Epithelial cell of esophagus (primary cell): ENCODE results near the gene LY86.

Experiments
- DNase-seq: peaks from one replicate; pipeline ENCODE4 v3.0.0; 2010; ENCODE audit warnings: low read depth
- H3K4me3 ChIP-seq: 2 replicates; pipeline ENCODE4 v1.5.1; 2011; ENCODE audit warnings: mild to moderate bottlenecking, low read length, control low read depth
- CTCF ChIP-seq: IDR thresholded peaks from 2 replicates; pipeline ENCODE4 v1.5.1; 2011; ENCODE audit warnings: low read depth, mild to moderate bottlenecking, low read length, control low read depth, inconsistent platforms; ENCODE audit not compliant: insufficient read depth; ENCODE audit errors: missing control alignments

The LY86 gene

GRCh38 chr6:6583836-6584235 is 4.7 kb upstream of the LY86 start:
- no peak for TF ChIP-seq CTCF
- DNase-seq = no peak
- no peak overlapping the region for H3K4me3 ChIP-seq

DNA sequence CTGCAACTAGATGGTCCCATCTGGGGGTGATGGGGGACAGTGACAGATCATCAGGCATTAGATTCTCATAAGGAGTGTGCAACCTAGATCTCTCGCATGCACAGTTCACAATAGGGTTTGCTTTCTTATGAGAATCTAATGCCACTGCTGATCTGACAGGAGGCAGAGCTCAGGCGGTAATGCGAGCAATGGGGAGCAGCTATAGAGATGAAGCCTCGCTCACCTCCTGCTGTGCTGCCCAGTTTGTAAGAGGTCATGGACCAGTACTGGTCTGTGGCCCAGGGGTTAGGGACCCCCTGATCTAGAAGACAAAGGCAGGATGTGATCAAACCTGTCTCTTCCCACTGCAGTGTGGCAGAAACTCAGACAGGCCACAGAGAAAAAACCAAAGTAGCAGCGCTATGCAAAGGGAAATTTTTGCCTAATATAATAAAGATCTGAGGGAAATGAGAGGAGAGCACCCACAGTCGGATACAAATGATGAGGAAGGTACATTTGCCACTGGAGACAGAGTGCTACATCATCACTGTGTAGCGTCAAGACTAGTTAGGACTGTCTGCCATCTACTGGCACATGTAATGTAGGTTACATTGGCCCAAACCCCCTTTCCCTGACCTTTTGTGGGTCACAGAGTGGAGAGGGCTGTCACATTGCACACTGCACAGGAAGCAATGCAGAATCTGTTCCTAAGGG is 4.1 kb upstream of the LY86 start:
- DNase-seq = no peak
- no peak overlapping the region for H3K4me3 ChIP-seq
- peak; percentile 8 for TF ChIP-seq CTCF

DNA sequence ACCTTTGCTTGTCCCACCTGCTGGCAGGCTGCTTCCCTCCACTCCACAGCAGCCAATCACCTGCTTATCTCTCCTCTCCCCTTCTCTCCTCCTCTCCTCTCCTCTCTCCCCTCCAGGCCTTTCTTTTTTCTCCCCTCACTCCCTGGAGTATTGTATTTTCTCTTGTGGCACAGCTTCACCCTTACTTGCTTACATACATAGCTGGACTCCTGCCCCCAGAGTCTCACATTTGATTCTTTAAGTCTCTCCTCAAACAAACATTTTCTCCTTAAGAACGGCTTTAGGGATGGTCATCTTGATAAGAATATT is 3.6 kb upstream of the LY86 start:
- H3K4me3 ChIP-seq = no peak overlapping the region
- no peak for DNase-seq
- no peak for TF ChIP-seq CTCF

DNA sequence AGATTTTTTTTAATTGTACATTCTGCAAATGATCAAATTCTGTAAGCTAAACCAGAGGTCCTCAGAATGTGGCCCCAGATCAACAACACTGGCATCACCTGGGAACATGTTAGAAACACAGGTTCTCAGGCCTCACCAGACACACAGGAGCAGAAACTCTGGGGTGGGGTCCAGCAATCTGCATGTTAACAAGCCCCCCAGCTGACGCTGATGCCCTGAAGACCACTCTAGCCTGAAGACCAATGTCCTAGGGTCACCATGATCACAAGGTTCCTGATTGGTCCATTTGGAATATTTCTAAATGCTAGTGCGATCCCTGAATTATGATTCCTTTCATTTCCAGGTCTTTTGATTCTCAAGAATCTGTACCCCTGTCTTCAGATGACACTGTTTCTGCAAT is 2.4 kb upstream of the LY86 start:
- no peak for DNase-seq
- H3K4me3 ChIP-seq = no peak overlapping the region
- no peak for TF ChIP-seq CTCF

DNA sequence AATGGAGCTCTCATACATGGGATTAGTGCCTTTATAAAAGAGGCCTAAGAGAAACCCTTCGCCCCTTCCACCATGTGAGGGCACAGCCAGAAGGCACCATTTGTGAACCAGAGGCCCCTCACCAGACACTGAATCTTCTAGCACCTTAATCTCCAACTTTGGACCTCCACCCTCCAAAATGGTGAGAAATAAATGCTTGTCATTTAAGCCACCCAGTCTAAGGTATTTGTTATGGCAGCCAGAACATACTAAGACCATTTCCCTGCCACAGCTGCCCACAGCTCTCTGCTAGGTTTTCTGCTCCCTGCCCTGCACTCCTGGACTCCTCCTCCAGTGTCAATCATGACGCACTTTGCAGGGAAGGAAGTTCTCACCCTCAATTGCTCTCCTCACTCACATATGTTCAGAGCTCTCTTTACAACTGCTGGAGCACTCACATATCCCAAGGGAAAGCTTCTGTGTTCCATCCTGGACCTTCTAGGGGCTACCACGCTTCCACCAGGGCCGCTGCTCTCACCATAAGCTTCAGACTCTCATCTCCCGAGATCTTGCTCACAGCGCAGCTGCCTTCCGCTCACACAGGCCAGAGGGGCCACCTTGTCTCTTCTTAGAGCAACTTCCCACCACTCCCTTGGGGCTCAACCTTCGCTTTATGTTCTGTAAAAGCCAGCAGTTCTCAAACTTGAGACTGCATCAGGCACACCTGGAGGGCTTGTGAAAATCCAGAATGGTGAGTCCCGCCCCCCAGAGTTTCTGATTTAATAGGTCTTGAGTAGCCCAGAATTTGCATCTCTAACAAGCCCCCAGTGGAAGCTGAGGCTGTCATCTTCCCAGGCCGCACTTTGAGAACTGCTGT is 1.6 kb upstream of the LY86 start:
- H3K4me3 ChIP-seq = no peak overlapping the region
- DNase-seq = no peak
- no peak for TF ChIP-seq CTCF

GRCh38 chr6:6587696-6588063 is 840 bp upstream of the LY86 start:
- no peak overlapping the region for H3K4me3 ChIP-seq
- DNase-seq = no peak
- TF ChIP-seq CTCF = no peak
